ENCODE results near the gene LIMCH1.
"Not testable (repeated sequence)": the region's sequence is repeated elsewhere in the genome, so short reads cannot be mapped to it uniquely, and the experiment has no call there.

Gene LIMCH1

DNA sequence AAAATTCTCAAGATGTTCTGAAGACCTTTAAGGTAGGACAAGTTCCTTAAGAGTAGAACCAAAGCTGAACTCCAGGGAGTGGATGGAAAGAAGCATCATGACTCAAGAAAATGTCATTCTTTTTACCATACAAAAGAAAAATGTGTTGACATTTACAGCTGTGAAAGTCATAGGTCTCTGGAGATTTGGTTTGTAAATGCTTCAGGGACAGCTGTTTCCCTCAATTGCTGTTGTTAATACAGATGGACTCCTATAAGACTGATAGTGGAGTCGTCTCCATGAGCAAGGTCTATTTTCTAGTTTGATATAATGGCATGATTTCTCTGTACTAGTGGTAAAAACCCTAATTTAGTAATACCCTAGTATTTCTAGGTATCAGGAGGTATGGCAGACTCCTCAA is 108.9 kb downstream of the LIMCH1 start:
- peaks cover 17% of the 10 kb centered on the region for H3K4me1 ChIP-seq (ENCODE audit: insufficient read depth, low read length)
- no peaks in the 10 kb centered on the region for H3K9me3 ChIP-seq (ENCODE audit: low read length)
- no peak overlapping the region for H3K9ac ChIP-seq (ENCODE audit: low read length)
- H3K36me3 ChIP-seq (ENCODE audit: insufficient read depth, low read length), result no peaks in the 10 kb centered on the region
- H3K4me3 ChIP-seq (ENCODE audit: low read depth in 1 of 2, low read length in 2 of 2), result no peak overlapping the region
- no peak overlapping the region for H3K27ac ChIP-seq (ENCODE audit: low read depth, low read length)
- no peaks in the 10 kb centered on the region for H3K27me3 ChIP-seq (ENCODE audit: control insufficient read depth in 1 of 2, insufficient read depth in 2 of 2, low read length in 2 of 2)

GRCh38 chr4:41647383-41647782 is 109.4 kb downstream of the LIMCH1 start:
- H3K9me3 ChIP-seq (ENCODE audit: low read length), result no peaks in the 10 kb centered on the region
- H3K27me3 ChIP-seq (ENCODE audit: control insufficient read depth in 1 of 2, insufficient read depth in 2 of 2, low read length in 2 of 2), result no peaks in the 10 kb centered on the region
- no peak overlapping the region for H3K27ac ChIP-seq (ENCODE audit: low read depth, low read length)
- H3K4me1 ChIP-seq (ENCODE audit: insufficient read depth, low read length), result peaks cover 17% of the 10 kb centered on the region
- no peak overlapping the region for H3K4me3 ChIP-seq (ENCODE audit: low read depth in 1 of 2, low read length in 2 of 2)
- H3K36me3 ChIP-seq (ENCODE audit: insufficient read depth, low read length), result no peaks in the 10 kb centered on the region
- H3K9ac ChIP-seq (ENCODE audit: low read length), result no peak overlapping the region

- H3K36me3 ChIP-seq (ENCODE audit: insufficient read depth, low read length); H3K27me3 ChIP-seq (ENCODE audit: control insufficient read depth in 1 of 2, insufficient read depth in 2 of 2, low read length in 2 of 2); H3K27ac ChIP-seq (ENCODE audit: low read depth, low read length); H3K4me1 ChIP-seq (ENCODE audit: insufficient read depth, low read length); H3K9me3 ChIP-seq (ENCODE audit: low read length); H3K4me3 ChIP-seq (ENCODE audit: low read depth in 1 of 2, low read length in 2 of 2); H3K9ac ChIP-seq (ENCODE audit: low read length): not testable (repeated sequence)
Observed at GRCh38 chr4:41651150-41651549, 113.2 kb downstream of the LIMCH1 start.

DNA sequence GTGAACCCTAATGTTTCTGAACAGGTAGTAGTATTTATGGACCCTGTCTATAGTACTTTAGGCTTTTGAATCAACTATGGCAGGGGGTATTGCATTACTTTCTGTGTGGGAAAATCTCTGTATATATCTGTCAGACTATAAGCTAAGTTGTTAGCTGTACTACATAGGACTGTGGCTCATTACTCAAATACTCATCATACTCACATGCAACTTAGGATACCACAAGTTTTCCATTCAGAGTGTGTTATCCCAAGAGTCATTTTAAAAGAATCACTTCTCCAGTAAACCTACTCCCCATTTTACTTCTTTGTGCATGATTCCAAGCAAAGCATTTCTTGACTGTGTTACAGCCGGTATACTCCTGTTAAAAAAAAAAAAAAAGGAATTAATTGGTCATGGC is 115.0 kb downstream of the LIMCH1 start:
- Histone ChIP-seq H3K36me3 (ENCODE audit: insufficient read depth, low read length) (no peaks in the 10 kb centered on the region), H3K9me3 (ENCODE audit: low read length) (no peaks in the 10 kb centered on the region), H3K4me3 (ENCODE audit: low read depth in 1 of 2, low read length in 2 of 2) (no peak overlapping the region), H3K27ac (ENCODE audit: low read depth, low read length) (no peak overlapping the region), H3K9ac (ENCODE audit: low read length) (no peak overlapping the region), H3K27me3 (ENCODE audit: control insufficient read depth in 1 of 2, insufficient read depth in 2 of 2, low read length in 2 of 2) (no peaks in the 10 kb centered on the region), H3K4me1 (ENCODE audit: insufficient read depth, low read length) (peaks cover 14% of the 10 kb centered on the region)

DNA sequence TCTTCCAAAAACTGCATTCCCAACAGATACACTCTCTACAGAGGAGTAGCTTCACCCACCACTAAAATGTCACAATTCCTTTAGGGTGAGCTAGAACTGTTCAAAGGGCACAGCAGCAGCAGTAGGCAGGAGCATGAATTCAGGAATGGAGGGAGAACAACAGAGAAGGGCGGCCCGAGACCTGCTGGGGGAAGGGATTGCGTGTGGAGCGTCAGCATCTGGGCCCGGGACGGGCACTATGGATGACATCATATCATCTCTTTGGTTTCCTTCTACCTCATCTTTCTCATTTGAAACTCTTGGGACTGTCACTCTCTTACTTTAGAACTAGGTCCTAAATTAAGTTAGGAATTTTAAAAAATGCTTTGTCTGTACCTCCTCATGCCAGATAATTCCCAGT is 115.6 kb downstream of the LIMCH1 start:
- peaks cover 9% of the 10 kb centered on the region for H3K4me1 ChIP-seq (ENCODE audit: insufficient read depth, low read length)
- no peaks in the 10 kb centered on the region for H3K27me3 ChIP-seq (ENCODE audit: control insufficient read depth in 1 of 2, insufficient read depth in 2 of 2, low read length in 2 of 2)
- no peak overlapping the region for H3K9ac ChIP-seq (ENCODE audit: low read length)
- no peaks in the 10 kb centered on the region for H3K9me3 ChIP-seq (ENCODE audit: low read length)
- H3K36me3 ChIP-seq (ENCODE audit: insufficient read depth, low read length), result no peaks in the 10 kb centered on the region
- no peak overlapping the region for H3K4me3 ChIP-seq (ENCODE audit: low read depth in 1 of 2, low read length in 2 of 2)
- H3K27ac ChIP-seq (ENCODE audit: low read depth, low read length), result no peak overlapping the region

- Histone ChIP-seq H3K36me3 (ENCODE audit: insufficient read depth, low read length) (no peaks in the 10 kb centered on the region), H3K27me3 (ENCODE audit: control insufficient read depth in 1 of 2, insufficient read depth in 2 of 2, low read length in 2 of 2) (no peaks in the 10 kb centered on the region), H3K9ac (ENCODE audit: low read length) (no peak overlapping the region), H3K9me3 (ENCODE audit: low read length) (no peaks in the 10 kb centered on the region), H3K4me3 (ENCODE audit: low read depth in 1 of 2, low read length in 2 of 2) (no peak overlapping the region), H3K27ac (ENCODE audit: low read depth, low read length) (no peak overlapping the region), H3K4me1 (ENCODE audit: insufficient read depth, low read length) (peaks cover 9% of the 10 kb centered on the region)
Observed at GRCh38 chr4:41655177-41655576, 117.2 kb downstream of the LIMCH1 start.

DNA sequence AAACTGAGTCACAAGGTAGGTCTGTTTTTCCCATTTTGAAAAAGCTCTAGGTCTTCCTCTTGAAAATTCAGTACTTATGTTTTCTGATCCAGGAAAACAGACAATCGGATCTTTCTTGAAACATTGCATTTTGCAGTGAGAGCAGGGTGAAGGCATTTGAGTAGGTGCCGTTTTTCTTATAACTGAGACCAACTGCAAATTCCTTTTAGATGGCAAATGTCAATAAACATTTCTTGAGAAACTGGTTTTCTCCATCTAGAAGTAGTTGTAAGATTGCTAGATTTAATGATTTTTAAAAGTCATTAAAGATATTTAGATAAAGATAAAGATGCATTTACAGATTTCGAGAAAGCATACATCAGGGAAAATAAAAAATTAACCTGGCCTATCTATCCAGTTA is 118.1 kb downstream of the LIMCH1 start:
- Histone ChIP-seq H3K27ac (ENCODE audit: low read depth, low read length) (no peak overlapping the region), H3K4me1 (ENCODE audit: insufficient read depth, low read length) (peaks cover 9% of the 10 kb centered on the region), H3K36me3 (ENCODE audit: insufficient read depth, low read length) (no peaks in the 10 kb centered on the region), H3K27me3 (ENCODE audit: control insufficient read depth in 1 of 2, insufficient read depth in 2 of 2, low read length in 2 of 2) (no peaks in the 10 kb centered on the region), H3K4me3 (ENCODE audit: low read depth in 1 of 2, low read length in 2 of 2) (no peak overlapping the region), H3K9me3 (ENCODE audit: low read length) (no peaks in the 10 kb centered on the region), H3K9ac (ENCODE audit: low read length) (no peak overlapping the region)

DNA sequence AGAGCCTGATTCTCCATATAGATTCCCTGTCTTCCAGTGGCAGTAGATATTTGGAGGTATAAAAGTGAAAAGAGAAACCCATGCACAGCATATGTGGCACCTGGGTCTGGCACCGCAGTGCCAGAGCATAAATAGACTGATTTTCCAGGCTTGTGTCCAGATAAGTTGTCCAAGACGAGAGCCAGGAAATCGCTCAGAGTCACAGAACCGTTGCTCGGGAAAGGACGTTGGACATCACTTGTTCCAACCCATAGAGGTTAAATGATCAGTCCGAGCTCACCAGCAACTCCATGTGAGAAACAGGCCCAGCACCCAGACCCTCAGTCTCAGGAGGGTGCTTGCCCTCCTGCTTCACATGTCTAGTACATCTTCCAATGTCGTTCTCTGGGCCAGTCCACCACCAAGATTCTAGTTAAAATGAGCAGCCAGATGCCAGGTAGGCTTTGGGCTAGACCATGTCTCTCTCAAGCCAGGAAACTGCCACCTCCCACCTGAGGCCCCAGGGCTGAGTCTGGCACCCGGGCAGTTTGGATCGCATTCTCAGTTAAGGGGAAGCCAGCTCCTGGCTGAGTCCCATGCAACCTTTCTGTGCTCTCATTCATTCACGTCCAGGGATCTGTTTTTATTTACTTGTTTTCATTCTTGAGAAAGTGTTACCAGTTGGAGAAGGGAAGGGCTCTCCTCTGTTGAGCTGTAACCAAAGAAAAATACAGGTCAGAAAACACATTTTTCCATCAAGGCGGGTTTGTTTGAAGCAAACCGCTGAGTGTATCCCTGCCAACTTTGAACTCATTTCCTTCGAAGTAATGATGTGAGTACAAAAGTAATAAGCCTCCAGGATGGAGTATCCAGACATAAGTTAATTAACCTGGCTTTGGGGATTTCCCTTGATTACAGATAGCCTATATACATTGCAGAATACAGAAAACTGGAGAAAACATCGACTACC is 118.9 kb downstream of the LIMCH1 start:
- H3K4me3 ChIP-seq (ENCODE audit: low read depth in 1 of 2, low read length in 2 of 2), result no peak overlapping the region
- no peak overlapping the region for H3K27ac ChIP-seq (ENCODE audit: low read depth, low read length)
- no peaks in the 10 kb centered on the region for H3K27me3 ChIP-seq (ENCODE audit: control insufficient read depth in 1 of 2, insufficient read depth in 2 of 2, low read length in 2 of 2)
- peaks cover 9% of the 10 kb centered on the region for H3K4me1 ChIP-seq (ENCODE audit: insufficient read depth, low read length)
- no peak overlapping the region for H3K9ac ChIP-seq (ENCODE audit: low read length)
- H3K9me3 ChIP-seq (ENCODE audit: low read length), result no peaks in the 10 kb centered on the region
- H3K36me3 ChIP-seq (ENCODE audit: insufficient read depth, low read length), result no peaks in the 10 kb centered on the region

GRCh38 chr4:41657561-41657960 is 119.6 kb downstream of the LIMCH1 start:
- H3K9me3 ChIP-seq (ENCODE audit: low read length), result no peaks in the 10 kb centered on the region
- H3K36me3 ChIP-seq (ENCODE audit: insufficient read depth, low read length), result no peaks in the 10 kb centered on the region
- H3K27me3 ChIP-seq (ENCODE audit: control insufficient read depth in 1 of 2, insufficient read depth in 2 of 2, low read length in 2 of 2), result no peaks in the 10 kb centered on the region
- no peak overlapping the region for H3K4me3 ChIP-seq (ENCODE audit: low read depth in 1 of 2, low read length in 2 of 2)
- H3K4me1 ChIP-seq (ENCODE audit: insufficient read depth, low read length), result peaks cover 9% of the 10 kb centered on the region
- no peak overlapping the region for H3K9ac ChIP-seq (ENCODE audit: low read length)
- H3K27ac ChIP-seq (ENCODE audit: low read depth, low read length), result no peak overlapping the region

- Histone ChIP-seq H3K27me3 (ENCODE audit: control insufficient read depth in 1 of 2, insufficient read depth in 2 of 2, low read length in 2 of 2) (no peaks in the 10 kb centered on the region), H3K4me1 (ENCODE audit: insufficient read depth, low read length) (peaks cover 9% of the 10 kb centered on the region), H3K9me3 (ENCODE audit: low read length) (no peaks in the 10 kb centered on the region), H3K27ac (ENCODE audit: low read depth, low read length) (no peak overlapping the region), H3K4me3 (ENCODE audit: low read depth in 1 of 2, low read length in 2 of 2) (no peak overlapping the region), H3K36me3 (ENCODE audit: insufficient read depth, low read length) (no peaks in the 10 kb centered on the region), H3K9ac (ENCODE audit: low read length) (no peak overlapping the region)
Observed at GRCh38 chr4:41658163-41658562, 120.2 kb downstream of the LIMCH1 start.

GRCh38 chr4:41660352-41660751 is 122.4 kb downstream of the LIMCH1 start:
- H3K9me3 ChIP-seq (ENCODE audit: low read length), result no peaks in the 10 kb centered on the region
- no peak overlapping the region for H3K4me3 ChIP-seq (ENCODE audit: low read depth in 1 of 2, low read length in 2 of 2)
- no peaks in the 10 kb centered on the region for H3K36me3 ChIP-seq (ENCODE audit: insufficient read depth, low read length)
- peaks cover 9% of the 10 kb centered on the region for H3K4me1 ChIP-seq (ENCODE audit: insufficient read depth, low read length)
- H3K27me3 ChIP-seq (ENCODE audit: control insufficient read depth in 1 of 2, insufficient read depth in 2 of 2, low read length in 2 of 2), result no peaks in the 10 kb centered on the region
- H3K9ac ChIP-seq (ENCODE audit: low read length), result no peak overlapping the region
- no peak overlapping the region for H3K27ac ChIP-seq (ENCODE audit: low read depth, low read length)

Data from muscle layer of colon (tissue), 2 donors.